ENCODE results near the gene CYP1A1.
"Not testable (repeated sequence)": the region's sequence is repeated elsewhere in the genome, so short reads cannot be mapped to it uniquely, and the experiment has no call there.

Gene CYP1A1

GRCh38 chr15:74754593-74755215 is 29.4 kb upstream of the CYP1A1 start:
- no peaks in the 10 kb centered on the region for H3K27me3 Mint-ChIP-seq
- H3K9me3 Mint-ChIP-seq = no peaks in the 10 kb centered on the region
- ATAC-seq (replicated peaks; ENCODE audit: extremely low read depth, poor library complexity, severe bottlenecking) (no peak), DNase-seq (ENCODE audit: low spot score in 2 of 2) (no peak)
- no peak overlapping the region for H3K4me3 Mint-ChIP-seq
- H3K4me1 Mint-ChIP-seq = no peaks in the 10 kb centered on the region
- H3K27ac Mint-ChIP-seq (ENCODE audit: low read depth) = no peak overlapping the region
- H3K36me3 Mint-ChIP-seq (ENCODE audit: insufficient read depth) = peaks cover 2% of the 10 kb centered on the region

GRCh38 chr15:74752531-74752930 is 27.2 kb upstream of the CYP1A1 start:
- no peaks in the 10 kb centered on the region for H3K9me3 Mint-ChIP-seq
- H3K4me1 Mint-ChIP-seq = no peaks in the 10 kb centered on the region
- H3K27ac Mint-ChIP-seq (ENCODE audit: low read depth) = no peak overlapping the region
- ATAC-seq (replicated peaks; ENCODE audit: extremely low read depth, poor library complexity, severe bottlenecking) (no peak), DNase-seq (ENCODE audit: low spot score in 2 of 2) (no peak)
- no peak overlapping the region for H3K4me3 Mint-ChIP-seq
- no peaks in the 10 kb centered on the region for H3K27me3 Mint-ChIP-seq
- H3K36me3 Mint-ChIP-seq (ENCODE audit: insufficient read depth) = peaks cover 2% of the 10 kb centered on the region

- no peak for ATAC-seq (replicated peaks; ENCODE audit: extremely low read depth, poor library complexity, severe bottlenecking)
- H3K27ac Mint-ChIP-seq (ENCODE audit: low read depth) = no peak overlapping the region
- H3K27me3 Mint-ChIP-seq = no peaks in the 10 kb centered on the region
- H3K4me3 Mint-ChIP-seq = no peak overlapping the region
- H3K36me3 Mint-ChIP-seq (ENCODE audit: insufficient read depth) = peaks cover 2% of the 10 kb centered on the region
- H3K4me1 Mint-ChIP-seq = no peaks in the 10 kb centered on the region
- no peak for DNase-seq (ENCODE audit: low spot score in 2 of 2)
- no peaks in the 10 kb centered on the region for H3K9me3 Mint-ChIP-seq
Measured at GRCh38 chr15:74752011-74752410, 26.7 kb upstream of the CYP1A1 start.

- no peak overlapping the region for H3K27ac Mint-ChIP-seq (ENCODE audit: low read depth)
- H3K36me3 Mint-ChIP-seq (ENCODE audit: insufficient read depth) = peaks cover 2% of the 10 kb centered on the region
- H3K4me1 Mint-ChIP-seq = no peaks in the 10 kb centered on the region
- ATAC-seq (replicated peaks; ENCODE audit: extremely low read depth, poor library complexity, severe bottlenecking) = no peak
- H3K27me3 Mint-ChIP-seq = no peaks in the 10 kb centered on the region
- H3K4me3 Mint-ChIP-seq = no peak overlapping the region
- H3K9me3 Mint-ChIP-seq = no peaks in the 10 kb centered on the region
- DNase-seq (ENCODE audit: low spot score in 2 of 2) = no peak
Measured at GRCh38 chr15:74750751-74751150, 25.4 kb upstream of the CYP1A1 start.

- Mint-ChIP-seq H3K27ac (ENCODE audit: low read depth) (no peak overlapping the region), H3K4me1 (no peaks in the 10 kb centered on the region), H3K9me3 (no peaks in the 10 kb centered on the region), H3K36me3 (ENCODE audit: insufficient read depth) (peaks cover 2% of the 10 kb centered on the region), H3K27me3 (no peaks in the 10 kb centered on the region), H3K4me3 (no peak overlapping the region)
- DNase-seq (ENCODE audit: low spot score in 2 of 2) (no peak), ATAC-seq (replicated peaks; ENCODE audit: extremely low read depth, poor library complexity, severe bottlenecking) (no peak)
Measured at GRCh38 chr15:74749832-74750231, 24.5 kb upstream of the CYP1A1 start.

- H3K27ac Mint-ChIP-seq (ENCODE audit: low read depth) = no peak within 1 kb of the TSS
- DNase-seq (ENCODE audit: low spot score in 2 of 2) (no peak), ATAC-seq (replicated peaks; ENCODE audit: extremely low read depth, poor library complexity, severe bottlenecking) (no peak)
- H3K4me3 Mint-ChIP-seq = no peak within 1 kb of the TSS
- H3K4me1 Mint-ChIP-seq = no peaks in the 10 kb centered on the region
- H3K9me3 Mint-ChIP-seq = no peaks in the 10 kb centered on the region
- peaks cover 2% of the 10 kb centered on the region for H3K36me3 Mint-ChIP-seq (ENCODE audit: insufficient read depth)
- no peaks in the 10 kb centered on the region for H3K27me3 Mint-ChIP-seq
Measured at GRCh38 chr15:74748322-74748946, 23.1 kb upstream of the CYP1A1 start, which contains the start of gene CYP1A2. TSS of gene CYP1A2 (plus strand) at chr15:74748845. CDS start at chr15:74749739, 894 bp downstream.

- no peaks in the 10 kb centered on the region for H3K9me3 Mint-ChIP-seq
- H3K4me1 Mint-ChIP-seq = no peaks in the 10 kb centered on the region
- ATAC-seq (replicated peaks; ENCODE audit: extremely low read depth, poor library complexity, severe bottlenecking) = no peak
- H3K27ac Mint-ChIP-seq (ENCODE audit: low read depth) = no peak overlapping the region
- no peak overlapping the region for H3K4me3 Mint-ChIP-seq
- no peak for DNase-seq (ENCODE audit: low spot score in 2 of 2)
- H3K36me3 Mint-ChIP-seq (ENCODE audit: insufficient read depth) = peaks cover 2% of the 10 kb centered on the region
- H3K27me3 Mint-ChIP-seq = peaks cover 11% of the 10 kb centered on the region
Measured at GRCh38 chr15:74746389-74746788, 21.1 kb upstream of the CYP1A1 start.

- Mint-ChIP-seq H3K36me3 (ENCODE audit: insufficient read depth) (no peaks in the 10 kb centered on the region), H3K4me3 (no peak overlapping the region), H3K9me3 (no peaks in the 10 kb centered on the region), H3K27ac (ENCODE audit: low read depth) (no peak overlapping the region), H3K27me3 (peaks cover 44% of the 10 kb centered on the region), H3K4me1 (no peaks in the 10 kb centered on the region)
- ATAC-seq (replicated peaks; ENCODE audit: extremely low read depth, poor library complexity, severe bottlenecking) (no peak), DNase-seq (ENCODE audit: low spot score in 2 of 2) (no peak)
Measured at GRCh38 chr15:74742422-74742821, 17.1 kb upstream of the CYP1A1 start.

GRCh38 chr15:74738239-74738638 is 12.9 kb upstream of the CYP1A1 start:
- not testable (repeated sequence) for H3K4me3 Mint-ChIP-seq; H3K36me3 Mint-ChIP-seq (ENCODE audit: insufficient read depth); H3K27ac Mint-ChIP-seq (ENCODE audit: low read depth); DNase-seq (ENCODE audit: low spot score in 2 of 2); H3K4me1 Mint-ChIP-seq; H3K9me3 Mint-ChIP-seq; ATAC-seq (replicated peaks; ENCODE audit: extremely low read depth, poor library complexity, severe bottlenecking)
- H3K27me3 Mint-ChIP-seq = peaks cover 86% of the 10 kb centered on the region

GRCh38 chr15:74735305-74735704 is 10.0 kb upstream of the CYP1A1 start:
- no peaks in the 10 kb centered on the region for H3K36me3 Mint-ChIP-seq (ENCODE audit: insufficient read depth)
- ATAC-seq (replicated peaks; ENCODE audit: extremely low read depth, poor library complexity, severe bottlenecking) (no peak), DNase-seq (ENCODE audit: low spot score in 2 of 2) (no peak)
- no peaks in the 10 kb centered on the region for H3K4me1 Mint-ChIP-seq
- H3K27ac Mint-ChIP-seq (ENCODE audit: low read depth) = no peak overlapping the region
- no peaks in the 10 kb centered on the region for H3K9me3 Mint-ChIP-seq
- H3K27me3 Mint-ChIP-seq = peaks cover 89% of the 10 kb centered on the region
- no peak overlapping the region for H3K4me3 Mint-ChIP-seq

GRCh38 chr15:74733269-74733668 is 7.9 kb upstream of the CYP1A1 start:
- H3K36me3 Mint-ChIP-seq (ENCODE audit: insufficient read depth) = no peaks in the 10 kb centered on the region
- no peaks in the 10 kb centered on the region for H3K4me1 Mint-ChIP-seq
- no peak for ATAC-seq (replicated peaks; ENCODE audit: extremely low read depth, poor library complexity, severe bottlenecking)
- no peak overlapping the region for H3K4me3 Mint-ChIP-seq
- no peak overlapping the region for H3K27ac Mint-ChIP-seq (ENCODE audit: low read depth)
- peaks cover 83% of the 10 kb centered on the region for H3K27me3 Mint-ChIP-seq
- no peak for DNase-seq (ENCODE audit: low spot score in 2 of 2)
- H3K9me3 Mint-ChIP-seq = no peaks in the 10 kb centered on the region

- DNase-seq (ENCODE audit: low spot score in 2 of 2) (no peak), ATAC-seq (replicated peaks; ENCODE audit: extremely low read depth, poor library complexity, severe bottlenecking) (no peak)
- Mint-ChIP-seq H3K9me3 (no peaks in the 10 kb centered on the region), H3K4me1 (no peaks in the 10 kb centered on the region), H3K36me3 (ENCODE audit: insufficient read depth) (no peaks in the 10 kb centered on the region), H3K27ac (ENCODE audit: low read depth) (no peak overlapping the region), H3K27me3 (peaks cover 80% of the 10 kb centered on the region), H3K4me3 (no peak overlapping the region)
Measured at GRCh38 chr15:74732846-74733245, 7.5 kb upstream of the CYP1A1 start.

- Mint-ChIP-seq H3K27me3 (peaks cover 72% of the 10 kb centered on the region), H3K36me3 (ENCODE audit: insufficient read depth) (peaks cover 2% of the 10 kb centered on the region), H3K4me3 (no peak overlapping the region), H3K27ac (ENCODE audit: low read depth) (no peak overlapping the region), H3K4me1 (peaks cover 6% of the 10 kb centered on the region), H3K9me3 (no peaks in the 10 kb centered on the region)
- no peak for ATAC-seq (replicated peaks; ENCODE audit: extremely low read depth, poor library complexity, severe bottlenecking)
- no peak for DNase-seq (ENCODE audit: low spot score in 2 of 2)
Measured at GRCh38 chr15:74730619-74731316, 5.4 kb upstream of the CYP1A1 start.
